ENCODE measurements around the gene AGBL4.
A peak's percentile ranks its signal among the peaks of the same experiment; 100 is the strongest.
"Not testable (repeated sequence)": the region's sequence is repeated elsewhere in the genome, so short reads cannot be mapped to it uniquely, and the experiment has no call there.

The AGBL4 gene

DNA sequence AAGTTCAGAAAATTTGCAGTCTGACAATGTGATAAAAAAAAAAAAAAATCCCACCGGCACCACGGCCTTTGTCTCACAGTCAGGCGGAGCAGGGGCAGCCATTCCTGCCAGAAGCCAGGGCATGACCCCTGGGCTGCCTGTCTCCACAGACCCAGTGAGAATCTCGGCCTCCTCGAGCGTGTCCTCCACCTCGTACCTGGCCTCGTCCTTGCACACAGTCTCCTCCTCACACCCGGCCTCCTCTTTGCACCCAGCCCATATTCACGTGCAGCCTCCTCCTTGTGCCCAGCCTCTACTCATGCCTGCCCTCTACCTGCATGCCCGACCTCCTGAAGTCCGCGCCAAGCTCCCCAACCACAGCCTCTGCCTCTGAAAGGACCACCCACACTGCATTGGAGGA lies 182.0 kb downstream of the AGBL4 start:
- no peak overlapping the region for H3K27ac ChIP-seq
- no peak for TF ChIP-seq ZFX (IDR thresholded peaks at IDR 0.05; ENCODE audit: borderline replicate concordance)
- TF ChIP-seq, protein P1, sequence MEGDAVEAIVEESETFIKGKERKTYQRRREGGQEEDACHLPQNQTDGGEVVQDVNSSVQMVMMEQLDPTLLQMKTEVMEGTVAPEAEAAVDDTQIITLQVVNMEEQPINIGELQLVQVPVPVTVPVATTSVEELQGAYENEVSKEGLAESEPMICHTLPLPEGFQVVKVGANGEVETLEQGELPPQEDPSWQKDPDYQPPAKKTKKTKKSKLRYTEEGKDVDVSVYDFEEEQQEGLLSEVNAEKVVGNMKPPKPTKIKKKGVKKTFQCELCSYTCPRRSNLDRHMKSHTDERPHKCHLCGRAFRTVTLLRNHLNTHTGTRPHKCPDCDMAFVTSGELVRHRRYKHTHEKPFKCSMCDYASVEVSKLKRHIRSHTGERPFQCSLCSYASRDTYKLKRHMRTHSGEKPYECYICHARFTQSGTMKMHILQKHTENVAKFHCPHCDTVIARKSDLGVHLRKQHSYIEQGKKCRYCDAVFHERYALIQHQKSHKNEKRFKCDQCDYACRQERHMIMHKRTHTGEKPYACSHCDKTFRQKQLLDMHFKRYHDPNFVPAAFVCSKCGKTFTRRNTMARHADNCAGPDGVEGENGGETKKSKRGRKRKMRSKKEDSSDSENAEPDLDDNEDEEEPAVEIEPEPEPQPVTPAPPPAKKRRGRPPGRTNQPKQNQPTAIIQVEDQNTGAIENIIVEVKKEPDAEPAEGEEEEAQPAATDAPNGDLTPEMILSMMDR (IDR thresholded peaks at IDR 0.05): no peak

DNA sequence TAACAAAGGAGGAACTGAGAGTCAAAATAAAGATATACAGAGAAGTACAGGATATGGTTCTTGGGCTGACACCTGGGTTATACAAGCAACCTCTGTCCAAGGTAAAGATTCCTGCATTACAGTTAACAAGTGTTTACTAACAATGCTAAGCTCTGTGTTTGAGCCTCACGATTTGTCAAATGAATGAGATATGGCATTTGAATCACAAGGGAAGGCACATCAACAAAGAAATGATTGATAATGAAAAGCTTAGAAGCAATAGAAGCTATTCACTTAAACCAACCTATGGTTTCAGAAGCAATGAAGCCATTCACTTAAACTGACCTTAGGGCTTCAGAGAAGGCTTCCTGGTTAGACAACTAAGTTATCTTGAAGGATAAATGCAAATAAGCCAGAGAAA lies 199.5 kb downstream of the AGBL4 start:
- TF ChIP-seq, protein P1 (IDR thresholded peaks at IDR 0.05): no peak
- TF ChIP-seq ZFX (IDR thresholded peaks at IDR 0.05; ENCODE audit: borderline replicate concordance): no peak
- H3K27ac ChIP-seq: no peak overlapping the region

DNA sequence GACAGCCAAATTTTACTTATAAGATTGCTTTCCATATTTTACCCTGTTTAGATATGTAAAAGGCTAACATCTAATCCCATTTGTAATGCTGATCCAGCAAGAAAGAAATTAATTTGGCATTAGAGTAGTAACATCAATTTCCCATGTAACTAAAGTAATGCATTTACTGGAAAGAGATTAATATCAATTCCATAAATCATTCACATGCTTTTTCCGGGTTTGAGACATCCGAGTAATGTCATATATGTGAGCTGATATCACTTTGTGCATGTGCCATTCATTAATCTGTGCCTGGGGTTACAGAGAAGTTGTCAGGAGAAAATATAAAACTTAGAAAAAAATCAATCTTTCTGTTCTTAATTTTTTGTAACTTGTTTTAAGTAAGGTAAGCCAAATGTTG lies 206.1 kb downstream of the AGBL4 start:
- TF ChIP-seq, protein P1 (IDR thresholded peaks at IDR 0.05): no peak
- TF ChIP-seq ZFX (IDR thresholded peaks at IDR 0.05; ENCODE audit: borderline replicate concordance): no peak
- no peak overlapping the region for H3K27ac ChIP-seq

DNA sequence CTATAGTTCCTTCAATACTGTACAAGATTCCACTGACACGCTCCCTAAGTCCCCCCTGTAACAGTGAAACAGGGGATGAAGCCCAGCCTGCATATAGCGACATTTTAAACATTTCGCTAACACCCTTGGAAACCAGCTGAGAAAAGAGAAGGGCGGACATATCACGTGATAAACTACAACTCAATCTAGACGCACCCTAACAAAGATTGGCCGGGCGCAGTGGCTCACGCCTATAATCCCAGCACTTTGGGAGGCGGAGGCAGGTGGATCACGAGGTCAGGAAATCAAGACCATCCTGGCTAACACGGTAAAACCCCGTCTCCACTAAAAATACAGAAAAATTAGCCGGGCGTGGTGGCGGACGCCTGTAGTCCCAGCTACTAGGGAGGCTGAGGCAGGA lies 236.7 kb downstream of the AGBL4 start:
- H3K27ac ChIP-seq: not testable (repeated sequence)

DNA sequence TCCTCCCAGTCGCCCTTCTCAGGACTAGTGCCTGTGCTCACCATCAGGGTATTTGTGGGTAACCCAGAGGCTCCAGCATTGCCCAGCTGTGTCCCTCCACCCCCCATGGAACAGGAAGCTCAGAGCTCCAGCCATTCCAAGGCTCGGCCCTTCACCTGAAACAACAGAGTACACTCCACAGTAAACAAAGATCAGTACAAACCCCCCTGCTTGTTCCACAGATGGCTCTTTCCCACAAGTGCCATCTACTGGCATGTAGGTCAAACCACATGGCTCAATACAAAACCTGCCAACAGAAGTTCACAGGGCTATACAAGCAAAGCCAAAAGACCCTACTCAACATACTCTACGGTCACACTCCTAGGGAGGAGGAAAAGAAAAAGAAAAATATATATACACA lies 258.7 kb downstream of the AGBL4 start:
- H3K27ac ChIP-seq: no peak overlapping the region
- no peak for TF ChIP-seq ZFX (IDR thresholded peaks at IDR 0.05; ENCODE audit: borderline replicate concordance)
- TF ChIP-seq, protein P1 (IDR thresholded peaks at IDR 0.05): peak; percentile 71

DNA sequence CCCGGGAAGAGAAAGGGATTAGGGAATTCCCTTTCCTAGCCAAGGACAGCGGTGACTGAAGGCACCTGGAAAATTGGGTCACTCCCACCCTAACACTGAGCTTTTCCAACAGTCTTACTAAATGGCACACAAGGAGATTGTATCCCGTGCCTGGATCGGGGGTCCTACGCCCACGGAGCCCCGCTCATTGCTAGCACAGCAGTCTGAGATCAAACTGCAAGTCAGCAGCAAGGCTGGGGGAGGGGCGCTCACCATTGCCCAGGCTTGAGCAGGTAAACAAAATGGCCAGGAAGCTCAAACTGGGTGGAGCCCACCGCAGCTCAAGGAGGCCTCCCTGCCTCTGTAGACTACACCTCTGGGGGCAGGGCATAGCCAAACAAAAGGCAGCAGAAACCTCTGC lies 285.6 kb downstream of the AGBL4 start:
- H3K27ac ChIP-seq: not testable (repeated sequence)

DNA sequence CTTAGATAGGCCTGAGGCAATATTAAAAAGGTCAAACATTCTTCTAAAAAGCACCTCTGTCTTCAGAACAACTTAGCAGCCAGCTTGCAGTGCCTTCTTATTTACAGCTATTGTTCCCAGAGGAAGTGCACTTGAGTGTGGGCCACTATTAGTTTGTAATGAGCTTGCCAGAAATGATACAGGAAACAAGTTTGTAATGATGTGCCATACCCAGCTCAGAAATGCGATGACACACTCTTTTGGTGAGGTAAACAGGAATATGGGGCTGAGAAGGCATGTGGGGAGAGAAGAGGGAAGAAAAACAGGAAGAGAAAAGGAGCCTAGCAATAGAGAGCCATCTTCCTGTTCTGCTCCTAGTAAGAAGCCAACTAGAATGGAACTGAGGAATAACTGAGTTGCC lies 295.4 kb downstream of the AGBL4 start:
- TF ChIP-seq ZFX (IDR thresholded peaks at IDR 0.05; ENCODE audit: borderline replicate concordance): no peak
- TF ChIP-seq, protein P1 (IDR thresholded peaks at IDR 0.05): no peak
- H3K27ac ChIP-seq: no peak overlapping the region

DNA sequence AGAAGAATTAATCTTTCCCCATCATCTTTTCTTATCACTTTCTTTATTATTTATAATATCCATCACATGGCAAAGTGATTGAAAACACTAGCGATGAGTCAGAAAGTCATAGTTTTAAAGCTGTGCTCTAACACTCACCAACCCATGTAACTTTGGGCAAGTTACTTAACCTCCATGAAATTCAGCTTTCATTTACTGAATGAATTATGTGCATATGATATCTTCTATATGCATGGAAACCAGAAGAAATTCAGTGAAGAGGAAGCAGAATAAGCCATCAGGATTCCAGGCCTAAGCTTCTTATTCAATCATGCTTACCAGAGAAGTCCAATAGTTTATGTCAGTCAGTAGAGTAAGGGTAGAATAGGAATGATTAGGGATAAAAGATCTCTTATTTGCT lies 300.1 kb downstream of the AGBL4 start:
- no peak for TF ChIP-seq ZFX (IDR thresholded peaks at IDR 0.05; ENCODE audit: borderline replicate concordance)
- TF ChIP-seq, protein P1 (IDR thresholded peaks at IDR 0.05): no peak

More for the DNA sequence above, 300.1 kb downstream of the AGBL4 start:
- no peak overlapping the region for H3K27ac ChIP-seq

All from 22Rv1 (cell line).